GM19025 (cell line): ENCODE results near the gene TIMM10.
A peak's percentile ranks its signal among the peaks of the same experiment; 100 is the strongest.

Source experiments
- ATAC-seq: cut with Tn5 transposase; IDR thresholded peaks from one replicate; pipeline ENCODE4 v1.9.1; 2021; ENCODE audit warnings: mild to moderate bottlenecking, low read depth, moderate library complexity; ENCODE audit not compliant: unreplicated experiment

Gene TIMM10

DNA sequence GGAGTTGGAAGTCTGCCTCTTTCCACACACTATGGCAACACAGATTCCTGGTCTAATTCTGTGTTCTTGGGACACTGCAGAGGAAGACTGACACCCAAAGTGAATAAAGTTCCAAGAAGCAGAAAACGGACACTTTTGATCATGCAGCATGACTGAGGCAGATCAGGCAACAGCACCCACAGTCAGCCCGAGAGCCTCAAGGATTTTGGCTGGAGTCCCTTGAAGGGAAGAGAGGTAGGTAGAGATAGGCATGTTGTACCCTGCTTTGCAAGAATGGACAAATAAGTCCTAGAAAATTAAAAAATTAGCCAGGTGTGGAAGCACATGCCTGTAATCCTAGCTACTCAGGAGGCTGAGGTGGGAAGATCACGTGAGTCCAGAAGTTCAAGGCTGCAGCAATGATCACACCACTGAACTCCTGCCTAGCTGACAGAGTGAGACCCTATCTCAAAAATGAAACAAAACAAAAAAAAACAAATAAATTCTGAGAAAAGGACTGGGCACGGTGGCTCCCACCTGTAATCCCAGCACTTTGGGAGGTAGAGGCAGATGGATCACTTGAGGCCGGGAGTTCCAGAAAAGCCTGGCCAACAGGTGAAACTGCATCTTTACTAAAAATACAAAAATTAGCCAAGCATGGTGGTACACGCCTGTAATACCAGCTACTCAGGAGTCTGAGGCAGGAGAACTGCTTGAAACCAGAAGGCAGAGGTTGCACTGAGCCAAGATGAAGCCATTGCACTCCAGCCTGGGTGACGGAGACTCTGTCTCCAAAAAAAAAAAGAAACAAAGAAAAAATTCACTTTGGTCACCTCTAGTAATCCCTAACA is 22.0 kb downstream of the TIMM10 start:
- ATAC-seq: no peak

DNA sequence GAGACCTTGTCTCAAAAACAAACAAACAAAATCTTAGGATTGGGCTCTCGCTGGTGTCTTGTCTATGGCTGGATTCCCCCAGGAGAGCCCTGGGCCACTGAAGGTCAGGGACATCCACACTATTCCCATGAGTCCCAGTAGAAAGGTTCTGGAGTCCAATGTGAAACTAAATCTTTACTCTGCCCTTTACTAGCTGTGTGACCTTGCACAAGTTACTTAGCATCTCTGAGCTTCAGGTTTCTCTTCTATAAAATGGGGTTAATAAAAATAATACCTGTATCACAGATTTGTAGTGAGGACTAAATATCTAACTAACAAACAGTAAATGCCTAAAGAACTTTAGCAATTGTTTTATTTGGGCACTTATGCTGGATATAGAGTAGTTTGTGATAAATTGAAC is 24.0 kb downstream of the TIMM10 start:
- no peak for ATAC-seq

DNA sequence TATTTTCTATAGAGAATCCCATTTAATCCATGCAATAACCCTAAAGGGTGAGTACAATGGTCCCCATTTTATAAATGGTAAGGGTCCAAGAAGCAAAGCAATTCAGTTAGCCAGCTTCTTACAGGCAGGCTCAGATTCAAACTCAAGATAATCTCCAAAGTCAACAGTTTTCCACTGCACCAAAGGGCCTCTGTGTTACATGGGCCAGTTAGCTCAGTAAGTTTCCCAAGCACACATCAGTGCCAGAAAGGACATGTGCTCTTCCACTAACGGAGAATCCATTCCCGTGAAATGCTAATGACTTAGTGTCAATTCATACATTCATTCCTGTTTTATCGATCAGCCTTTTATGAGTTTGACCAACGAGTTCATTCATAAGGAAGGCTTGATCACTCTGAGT is 26.0 kb downstream of the TIMM10 start:
- ATAC-seq: no peak

DNA sequence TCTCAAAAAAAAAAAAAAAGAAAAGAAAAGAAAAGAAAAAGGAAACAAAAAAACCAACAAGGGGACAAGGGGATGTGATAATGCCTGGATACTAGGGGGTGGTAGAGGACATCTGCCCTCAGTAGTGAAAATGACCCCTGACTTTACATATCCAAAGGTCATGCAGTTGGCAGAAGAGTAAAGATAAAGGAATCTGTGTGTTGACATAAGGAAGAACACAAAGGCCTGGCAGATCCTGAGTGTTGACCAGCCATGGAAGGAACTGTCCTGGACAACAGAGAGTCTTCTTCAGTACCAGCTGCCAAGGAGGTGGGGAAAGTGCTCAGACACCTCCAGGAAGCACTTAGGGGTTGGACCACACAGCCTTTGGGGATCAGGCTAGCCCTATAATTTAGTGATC is 27.7 kb downstream of the TIMM10 start:
- ATAC-seq: no peak

DNA sequence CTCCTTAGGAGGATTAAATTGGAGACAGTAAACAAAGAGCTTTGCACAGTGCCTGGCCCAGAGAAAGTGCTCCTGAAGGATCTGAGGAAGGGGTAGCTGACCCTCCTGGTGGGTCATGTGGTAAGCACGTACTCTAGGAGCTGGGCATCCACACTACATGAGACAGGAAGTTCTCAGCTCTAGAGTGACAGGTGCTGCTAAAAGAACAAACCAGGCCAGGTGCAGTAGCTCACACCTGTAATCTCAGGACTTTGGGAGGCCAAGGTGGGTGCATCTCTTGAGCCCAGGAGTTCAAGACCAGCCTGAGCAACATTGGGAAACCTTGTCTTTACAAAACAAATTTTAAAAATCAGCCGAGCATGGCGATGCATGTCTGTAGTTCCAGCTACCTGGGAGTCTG is 28.2 kb downstream of the TIMM10 start:
- ATAC-seq: no peak

DNA sequence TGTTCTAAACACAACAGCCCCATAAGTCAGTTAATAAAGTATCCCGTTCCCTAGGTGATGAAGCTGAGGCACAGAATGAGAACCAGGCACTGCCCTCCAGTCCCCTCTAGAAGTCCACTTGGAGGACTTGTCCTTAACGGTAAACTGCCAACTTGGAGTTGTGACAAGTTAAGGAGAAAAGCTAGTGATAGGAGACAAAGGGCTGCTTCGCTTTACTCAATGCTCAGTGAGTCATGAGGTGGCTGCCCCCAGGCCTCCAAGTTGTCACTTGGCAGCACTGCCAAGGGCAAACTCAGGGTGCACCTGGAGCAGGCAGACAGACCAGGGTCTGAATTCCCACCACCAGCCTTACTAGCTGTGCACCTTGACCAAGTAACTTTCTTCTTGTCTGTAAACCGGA is 28.6 kb downstream of the TIMM10 start:
- no peak for ATAC-seq

DNA sequence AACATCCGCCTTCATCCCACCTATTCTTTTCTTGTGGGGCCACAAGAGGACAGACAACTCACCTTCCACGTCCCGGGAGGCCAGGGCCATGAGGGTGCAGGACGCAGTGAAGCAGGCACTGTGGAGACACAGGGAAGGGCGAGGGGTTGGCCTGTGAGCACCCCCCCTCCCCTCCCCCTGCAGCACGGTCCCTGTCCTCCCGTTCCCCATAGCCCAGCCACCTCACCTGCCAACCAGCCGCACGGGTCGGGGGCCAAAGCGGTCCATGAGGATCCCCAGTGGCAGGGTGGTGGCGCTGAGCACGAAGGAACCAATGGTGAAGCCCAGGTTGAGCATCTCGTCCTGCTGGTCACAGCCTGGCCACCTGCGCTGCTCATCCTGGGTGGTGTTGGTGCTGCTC is 29.6 kb downstream of the TIMM10 start:
- no peak for ATAC-seq

DNA sequence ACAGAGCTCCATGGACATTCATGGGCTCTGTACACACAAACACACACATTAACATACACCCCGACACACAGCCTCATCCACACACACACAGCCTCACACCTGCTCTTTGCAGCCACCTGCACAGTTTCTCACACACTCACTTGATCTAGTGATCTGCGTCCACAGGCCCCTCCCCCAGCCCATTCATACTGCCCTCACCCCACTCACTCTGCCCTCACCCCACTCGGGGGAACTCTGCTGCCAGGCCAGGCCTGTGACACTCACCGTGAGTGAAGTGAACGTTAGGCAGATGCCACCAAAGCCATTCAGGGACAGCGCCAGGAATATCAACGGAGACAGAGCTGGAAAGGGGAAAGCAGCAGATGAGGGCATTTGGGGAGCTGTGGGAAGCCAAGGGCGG is 30.0 kb downstream of the TIMM10 start:
- no peak for ATAC-seq

DNA sequence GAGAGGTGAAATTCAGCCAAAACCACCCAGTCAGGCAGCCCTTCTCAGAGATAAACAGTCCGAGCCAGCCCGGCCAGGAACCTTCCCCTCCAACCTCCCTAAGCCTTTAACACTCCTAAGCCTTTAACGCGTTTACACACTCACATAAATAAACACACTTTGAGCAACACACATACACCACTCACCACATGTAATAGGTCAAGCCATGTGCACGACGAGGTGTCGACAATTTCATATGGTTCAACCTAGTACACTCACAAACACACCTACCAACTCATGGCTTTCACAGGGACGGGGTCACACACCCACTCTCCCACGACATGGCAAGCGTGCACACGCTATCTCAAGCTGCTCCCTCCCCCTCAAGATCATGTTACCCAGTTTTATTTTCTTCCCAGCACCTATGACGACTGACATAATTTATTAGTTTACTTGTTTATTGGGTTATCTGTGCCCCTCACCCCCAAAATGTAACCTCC is 30.5 kb downstream of the TIMM10 start:
- ATAC-seq: no peak

DNA sequence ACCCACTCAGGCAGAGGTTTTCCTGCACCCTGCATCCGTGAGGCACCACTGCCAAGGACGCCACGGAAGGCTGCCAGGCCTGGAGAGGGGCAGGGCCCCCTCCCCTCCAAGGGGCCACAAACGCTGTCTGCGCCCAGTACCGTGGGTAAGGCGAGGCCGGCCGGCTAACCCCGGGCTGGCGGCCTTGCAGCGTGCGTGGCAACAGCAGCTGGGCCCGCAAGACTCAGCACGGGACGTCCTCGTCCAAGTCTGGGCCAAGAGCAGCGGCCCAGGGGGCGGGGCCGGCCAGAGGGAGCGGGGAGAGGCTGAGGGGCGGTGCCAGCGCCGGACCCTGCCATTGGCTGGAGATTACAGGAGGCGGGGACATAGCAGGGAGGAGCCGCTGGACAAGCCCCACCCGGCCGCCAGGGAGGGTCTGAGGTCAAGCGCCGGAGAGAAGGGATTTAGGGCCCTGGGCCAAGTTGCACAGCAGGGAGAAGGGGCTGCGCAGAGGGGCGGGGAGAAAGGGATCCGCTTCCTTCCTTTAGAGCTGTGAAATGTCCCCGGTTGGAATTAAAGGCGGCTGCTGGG is 31.1 kb downstream of the TIMM10 start:
- peak; percentile 99 for ATAC-seq

DNA sequence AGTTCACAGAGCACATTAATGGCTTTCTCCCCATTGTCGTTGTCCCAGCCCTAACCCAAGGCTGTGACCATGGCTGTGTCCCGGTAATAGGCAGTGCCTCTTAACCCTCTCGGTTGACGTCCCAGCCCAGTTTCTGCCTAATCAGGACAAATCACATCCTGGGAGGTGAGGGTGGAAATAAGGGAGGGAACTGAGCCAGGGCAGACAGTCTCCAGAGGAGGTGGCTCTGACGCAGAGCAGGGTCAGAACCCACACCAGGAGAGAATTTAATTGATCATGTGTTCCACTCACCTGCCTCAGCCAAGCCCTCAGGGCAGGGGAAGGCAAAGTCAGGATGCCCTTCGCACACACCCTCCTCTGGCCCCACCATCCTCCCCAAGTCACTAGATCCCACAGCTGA is 32.0 kb downstream of the TIMM10 start:
- ATAC-seq: no peak

DNA sequence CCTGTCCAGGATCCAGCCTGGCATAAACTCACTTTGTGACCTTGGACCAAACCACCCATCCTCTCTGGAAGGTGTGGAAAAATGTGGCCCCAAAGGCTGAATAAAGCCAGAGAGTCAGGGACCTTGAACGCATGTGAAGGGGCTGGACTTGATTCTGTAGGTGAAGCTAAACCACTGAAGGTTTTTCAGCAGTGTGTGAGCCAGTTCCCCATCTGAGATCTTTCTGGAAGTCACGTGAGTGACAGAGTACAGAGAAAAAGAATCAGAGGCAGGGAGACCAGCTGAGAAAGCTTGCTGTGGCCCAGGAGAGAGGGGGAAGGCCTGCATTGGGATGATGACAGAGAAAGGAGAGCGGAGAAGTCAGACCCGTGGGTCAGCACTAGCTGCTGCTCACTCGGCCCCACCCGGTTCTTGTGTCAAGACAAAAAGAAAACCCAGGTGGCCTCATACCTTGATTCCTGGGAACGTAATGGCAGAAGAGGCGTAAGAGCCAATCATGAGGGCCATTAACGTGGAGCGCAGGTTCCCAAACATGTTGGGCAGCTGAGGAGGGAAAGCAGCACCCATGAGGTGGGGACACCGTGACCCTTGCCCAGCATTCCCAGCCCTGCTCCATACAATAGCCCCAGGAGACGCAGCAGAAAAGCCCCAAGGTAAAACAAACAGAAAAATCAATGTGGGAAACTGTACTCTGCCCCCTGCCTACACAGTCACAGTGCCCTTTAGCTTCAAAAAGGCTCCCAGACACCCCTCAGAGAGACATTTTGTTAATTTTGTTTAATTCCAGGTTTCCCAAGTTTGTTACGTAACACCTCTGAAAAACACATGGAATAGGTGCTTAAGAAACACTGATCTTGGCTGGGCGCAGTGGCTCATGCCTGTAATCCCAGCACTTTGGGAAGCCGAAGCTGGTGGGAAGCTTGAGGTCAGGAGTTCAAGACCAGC is 33.0 kb downstream of the TIMM10 start:
- ATAC-seq: no peak

DNA sequence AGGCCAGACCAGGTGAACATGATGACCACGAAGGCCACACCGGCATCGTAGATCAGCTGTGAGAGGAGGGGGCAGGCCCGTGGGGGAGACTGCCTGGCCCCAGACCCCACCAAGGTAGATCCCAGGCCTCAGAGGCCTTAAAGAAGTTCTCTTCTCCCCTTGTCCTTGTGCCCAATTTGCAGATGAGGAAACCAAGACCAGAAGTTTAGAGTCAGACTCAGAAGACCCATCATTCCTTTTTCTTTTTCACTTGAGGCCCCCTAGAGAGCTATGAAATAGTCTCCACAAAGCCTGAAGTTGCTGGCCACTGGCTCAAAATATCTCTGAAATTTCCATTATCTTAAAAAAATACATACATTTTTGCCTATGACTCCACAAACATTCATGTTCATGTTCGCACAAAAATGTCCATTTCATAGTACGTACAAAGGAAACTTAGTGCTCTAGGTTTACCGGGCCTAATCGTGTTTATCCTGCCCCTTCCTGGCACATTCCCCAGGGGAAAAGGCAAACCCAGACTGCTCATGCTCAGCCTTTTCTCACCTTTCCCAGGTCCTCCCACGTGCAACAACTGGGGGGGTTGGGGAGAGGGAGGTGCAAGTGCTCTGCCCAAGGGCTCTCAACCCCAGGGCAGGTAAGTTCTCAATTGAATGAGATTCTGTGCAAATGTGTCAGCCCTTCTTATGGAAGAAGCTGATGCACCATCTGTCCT is 34.3 kb downstream of the TIMM10 start:
- no peak for ATAC-seq

DNA sequence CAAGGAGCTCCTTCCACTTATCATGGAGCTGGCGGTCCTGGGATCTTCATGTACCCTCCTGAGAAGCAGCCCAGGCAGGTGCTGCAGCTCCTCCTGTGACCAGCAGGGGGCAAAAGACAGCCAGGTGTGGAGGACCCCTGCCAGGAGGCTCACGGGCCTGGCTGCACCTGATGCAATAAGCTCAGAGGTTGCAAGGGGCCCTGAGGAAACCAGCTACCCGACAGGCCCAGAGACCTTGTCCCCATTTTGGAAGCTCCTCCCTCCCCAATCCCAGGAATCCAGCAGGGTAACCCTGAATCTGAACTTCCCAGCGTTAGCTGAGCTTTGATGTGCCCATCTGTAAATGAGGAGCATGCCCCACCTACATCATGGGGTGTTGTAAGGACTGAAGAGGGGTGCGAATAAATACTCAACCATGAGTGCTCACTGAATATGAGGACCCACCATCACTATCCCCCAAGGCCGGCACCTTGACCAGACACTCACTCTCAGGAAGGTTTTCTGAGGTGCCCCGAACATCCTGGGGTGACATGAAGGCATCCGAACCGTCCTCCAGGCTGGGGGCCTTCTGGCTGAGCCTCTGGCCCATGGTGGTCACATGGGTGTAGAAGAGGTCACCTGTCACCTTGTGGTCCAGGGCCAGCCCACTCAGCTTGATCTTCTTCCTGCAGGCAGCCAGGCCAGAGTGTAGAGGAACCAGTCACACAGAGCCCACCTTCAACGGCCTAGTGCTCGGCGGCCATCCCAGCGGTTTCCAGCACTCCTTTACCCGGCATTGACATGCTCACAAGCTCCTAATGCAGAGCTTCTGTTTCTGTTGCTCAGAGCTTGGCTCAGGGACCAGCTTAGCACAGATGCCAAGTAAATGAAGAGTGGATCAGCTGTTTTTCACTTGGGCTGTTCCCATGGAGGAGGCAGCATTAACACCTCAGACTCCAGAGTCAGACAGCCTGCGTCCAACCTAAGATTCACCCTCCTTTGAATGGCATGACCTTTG is 36.7 kb downstream of the TIMM10 start:
- ATAC-seq: no peak

DNA sequence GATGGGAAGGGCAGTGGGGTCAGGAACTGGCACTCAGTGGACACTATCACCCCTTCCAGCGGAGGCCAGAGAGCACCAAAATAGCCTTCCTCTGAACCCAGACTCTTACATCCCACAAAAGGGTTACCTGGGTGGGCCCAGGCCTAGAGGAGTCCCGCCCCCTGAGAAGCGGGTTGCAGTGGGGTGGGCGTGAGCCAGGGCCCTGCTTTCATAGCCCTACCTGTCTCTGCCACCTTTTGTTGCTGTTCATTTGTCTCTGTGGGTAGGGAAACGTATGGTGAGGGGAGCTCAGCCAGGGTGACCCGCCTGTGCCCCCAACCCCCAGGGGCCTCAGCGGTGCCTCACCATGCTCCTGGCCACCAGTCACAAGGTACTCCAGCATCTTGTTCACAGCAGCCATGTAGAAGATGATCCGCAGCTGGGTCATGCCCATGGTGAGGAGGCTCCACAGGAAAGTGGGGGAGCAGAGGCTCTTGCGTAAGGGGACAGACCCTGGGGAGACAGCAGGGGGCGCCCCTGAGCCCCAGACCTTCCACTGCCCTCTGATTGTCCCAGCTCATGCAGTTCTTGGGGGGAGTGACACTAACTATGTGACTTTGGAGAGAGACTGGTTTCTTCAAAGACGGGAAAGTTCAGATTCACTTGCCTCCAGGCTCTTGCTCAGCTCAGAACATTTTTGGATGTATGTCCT is 39.0 kb downstream of the TIMM10 start:
- no peak for ATAC-seq

DNA sequence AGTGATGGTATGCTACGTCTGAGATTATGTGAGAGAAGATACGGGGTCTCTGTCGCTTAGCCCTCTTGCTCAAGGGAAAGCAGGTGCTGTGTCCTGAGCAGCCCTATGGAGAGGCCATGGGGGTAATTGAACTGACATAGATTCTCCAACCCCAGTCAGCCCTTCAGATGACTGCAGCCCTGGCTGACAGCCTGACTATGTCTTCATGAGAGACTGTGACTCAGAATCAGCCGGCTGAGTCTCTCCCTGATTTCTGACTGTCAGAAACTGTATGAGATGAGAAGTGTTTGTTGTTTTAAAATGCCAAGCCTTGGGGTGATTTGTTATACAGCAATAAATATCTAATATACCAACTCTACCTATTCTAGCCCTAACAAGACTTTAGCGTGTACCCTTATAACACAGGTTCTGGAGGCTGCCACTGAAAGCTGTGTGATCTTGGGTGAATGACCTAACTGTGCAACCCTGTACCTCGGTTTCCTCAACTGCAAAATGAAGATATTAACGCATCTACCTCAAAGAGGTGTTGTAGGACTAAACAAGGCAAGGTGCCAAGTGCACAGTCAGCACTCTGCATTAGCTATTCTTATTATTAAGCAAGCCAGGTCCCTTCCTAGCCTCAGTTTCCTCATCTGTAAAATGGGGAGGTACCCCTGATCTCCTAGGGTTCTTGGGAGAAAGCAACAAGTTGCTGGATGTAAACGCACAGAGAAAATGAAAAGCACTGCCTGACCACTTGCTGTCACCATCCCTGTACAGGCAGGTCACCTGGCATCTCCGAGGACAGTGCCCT is 39.9 kb downstream of the TIMM10 start:
- ATAC-seq: no peak

DNA sequence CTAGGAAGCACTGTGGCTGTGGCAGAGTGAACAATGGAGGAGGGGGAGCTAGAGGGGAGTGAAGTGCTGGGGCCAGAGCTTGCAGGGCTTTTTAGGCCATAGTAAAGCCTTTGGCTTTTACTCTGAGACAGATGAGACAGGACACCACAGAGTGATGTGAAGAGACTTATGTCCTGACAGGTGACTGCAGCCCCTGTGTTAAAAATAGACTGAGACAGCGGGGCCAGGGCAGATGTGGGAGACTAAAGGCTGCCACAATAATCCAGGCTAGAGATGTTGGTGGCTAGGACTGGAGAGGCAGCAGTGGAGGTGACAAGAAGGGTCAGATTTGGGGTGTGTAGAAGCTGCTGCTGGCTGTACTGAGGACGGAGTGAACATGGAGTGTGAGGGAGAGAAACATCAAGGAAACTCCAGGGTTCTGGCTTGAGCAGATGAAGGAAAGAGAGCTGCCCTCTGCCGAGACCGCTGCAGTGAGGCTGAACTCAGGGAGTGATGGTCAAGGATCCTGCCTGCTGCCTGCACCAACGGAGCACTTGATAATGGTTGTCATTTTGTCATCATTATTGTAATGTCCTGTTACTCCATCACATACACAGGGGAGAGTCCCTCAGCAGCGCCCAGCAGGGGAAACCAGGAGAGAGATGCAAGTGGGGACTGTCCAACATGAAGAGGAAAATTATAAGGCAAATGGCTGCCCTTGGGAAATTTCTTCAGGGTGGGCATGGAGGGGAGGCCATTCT is 42.5 kb downstream of the TIMM10 start:
- no peak for ATAC-seq
